Measurements from ENCODE around the gene FAM120A.

Gene FAM120A

DNA sequence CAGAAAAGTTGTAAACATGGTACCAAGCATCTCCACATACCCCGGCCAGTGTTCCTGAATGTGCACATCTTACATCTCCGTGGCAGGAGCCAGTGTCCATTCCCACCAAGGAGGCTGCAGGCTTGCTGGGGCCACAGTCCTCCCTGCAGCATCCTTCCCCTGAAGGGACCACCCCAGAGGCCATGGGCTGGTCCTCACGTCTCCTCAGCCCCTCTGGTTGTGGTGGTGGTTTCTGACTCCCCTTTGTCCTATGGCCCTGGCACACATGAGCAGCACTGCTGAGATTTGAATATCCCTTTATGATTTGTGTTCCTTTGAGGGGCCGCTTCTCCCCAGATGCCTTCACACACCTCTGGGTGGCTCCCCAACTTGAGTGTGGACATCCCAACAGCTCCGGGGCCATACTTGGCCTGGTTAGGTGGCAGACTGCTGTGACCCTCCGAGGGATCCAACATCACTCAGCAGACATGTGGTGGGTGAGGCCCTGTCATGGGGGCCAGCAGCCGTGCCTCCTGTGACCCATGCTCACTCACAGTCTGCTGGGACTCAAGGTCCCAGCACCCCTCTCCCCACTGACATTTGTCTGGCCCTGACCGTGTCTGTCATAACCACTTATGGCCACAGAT, 139.2 kb downstream of the FAM120A start:
- Histone ChIP-seq H3K79me2 (ENCODE audit: insufficient read depth, low read length) (peaks cover 83% of the 10 kb centered on the region), H2AFZ (ENCODE audit: low read length) (no peak overlapping the region), H4K20me1 (ENCODE audit: insufficient read depth, low read length, poor library complexity, severe bottlenecking) (peaks cover 12% of the 10 kb centered on the region), H3K4me3 (ENCODE audit: low read length, poor library complexity, severe bottlenecking) (no peak overlapping the region), H3F3A (ENCODE audit: low read depth) (no peaks in the 10 kb centered on the region), H3K27me3 (ENCODE audit: insufficient read depth, low read length, poor library complexity, severe bottlenecking) (no peaks in the 10 kb centered on the region), H3K9me3 (ENCODE audit: insufficient read depth, low read depth, low read length) (no peaks in the 10 kb centered on the region), H3K4me1 (ENCODE audit: insufficient read depth, low read length, poor library complexity, severe bottlenecking) (peaks cover 2% of the 10 kb centered on the region), H3K9ac (ENCODE audit: low read depth, low read length, poor library complexity, severe bottlenecking) (no peak overlapping the region), H3K9me2 (replicated peaks; ENCODE audit: low read depth, low read length) (no peaks in the 10 kb centered on the region), H3K4me2 (ENCODE audit: low read depth, low read length, poor library complexity, severe bottlenecking) (no peak overlapping the region), H3K36me3 (ENCODE audit: insufficient read depth, low read length) (no peaks in the 10 kb centered on the region)
- TF ChIP-seq EZH2phosphoT487 (IDR thresholded peaks at IDR 0.05; ENCODE audit: borderline replicate concordance): no peak
- TF ChIP-seq, protein P1, sequence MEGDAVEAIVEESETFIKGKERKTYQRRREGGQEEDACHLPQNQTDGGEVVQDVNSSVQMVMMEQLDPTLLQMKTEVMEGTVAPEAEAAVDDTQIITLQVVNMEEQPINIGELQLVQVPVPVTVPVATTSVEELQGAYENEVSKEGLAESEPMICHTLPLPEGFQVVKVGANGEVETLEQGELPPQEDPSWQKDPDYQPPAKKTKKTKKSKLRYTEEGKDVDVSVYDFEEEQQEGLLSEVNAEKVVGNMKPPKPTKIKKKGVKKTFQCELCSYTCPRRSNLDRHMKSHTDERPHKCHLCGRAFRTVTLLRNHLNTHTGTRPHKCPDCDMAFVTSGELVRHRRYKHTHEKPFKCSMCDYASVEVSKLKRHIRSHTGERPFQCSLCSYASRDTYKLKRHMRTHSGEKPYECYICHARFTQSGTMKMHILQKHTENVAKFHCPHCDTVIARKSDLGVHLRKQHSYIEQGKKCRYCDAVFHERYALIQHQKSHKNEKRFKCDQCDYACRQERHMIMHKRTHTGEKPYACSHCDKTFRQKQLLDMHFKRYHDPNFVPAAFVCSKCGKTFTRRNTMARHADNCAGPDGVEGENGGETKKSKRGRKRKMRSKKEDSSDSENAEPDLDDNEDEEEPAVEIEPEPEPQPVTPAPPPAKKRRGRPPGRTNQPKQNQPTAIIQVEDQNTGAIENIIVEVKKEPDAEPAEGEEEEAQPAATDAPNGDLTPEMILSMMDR (conservative IDR thresholded peaks at IDR 0.05; ENCODE audit: low read length): no peak

DNA sequence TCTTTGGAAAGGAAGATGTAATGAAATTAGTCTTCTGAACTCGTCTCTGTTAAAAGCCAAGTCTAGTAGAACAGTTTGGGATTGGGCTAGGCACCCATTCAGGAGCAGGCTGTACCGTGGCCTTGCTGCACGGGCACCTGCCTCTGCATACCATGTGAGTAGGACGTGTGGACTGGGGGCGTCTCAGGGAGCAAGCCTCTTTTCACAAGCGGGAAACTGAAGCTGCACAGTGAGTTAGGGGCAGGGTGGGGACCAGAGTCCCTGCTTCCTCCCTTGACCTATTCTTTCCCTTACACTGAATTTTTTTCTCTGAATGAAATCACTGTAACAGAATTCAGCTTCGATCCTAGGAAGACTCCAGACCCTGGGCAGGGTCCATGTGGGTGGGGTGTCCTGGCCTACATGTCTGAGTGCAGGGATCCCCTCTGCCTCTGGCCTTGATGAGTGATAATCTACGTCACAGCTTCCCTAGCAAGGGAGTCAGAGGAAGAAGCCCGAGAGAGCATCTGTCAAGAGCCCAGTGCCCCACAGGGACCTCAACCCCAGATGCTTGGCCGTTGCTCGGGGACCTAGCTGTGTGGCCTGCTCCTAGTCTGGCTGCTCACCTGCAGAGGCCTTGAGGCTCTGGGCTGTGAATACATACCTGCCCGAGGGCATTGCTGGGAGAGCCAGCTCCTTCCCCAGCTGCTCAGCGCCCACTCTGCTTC, 140.0 kb downstream of the FAM120A start:
- Histone ChIP-seq H3K4me1 (ENCODE audit: insufficient read depth, low read length, poor library complexity, severe bottlenecking) (peaks cover 2% of the 10 kb centered on the region), H3K79me2 (ENCODE audit: insufficient read depth, low read length) (peaks cover 83% of the 10 kb centered on the region; the same call in 1 of the 2 replicates), H3K9ac (ENCODE audit: low read depth, low read length, poor library complexity, severe bottlenecking) (no peak overlapping the region), H3K4me3 (ENCODE audit: low read length, poor library complexity, severe bottlenecking) (no peak overlapping the region), H3K27me3 (ENCODE audit: insufficient read depth, low read length, poor library complexity, severe bottlenecking) (no peaks in the 10 kb centered on the region), H2AFZ (ENCODE audit: low read length) (no peak overlapping the region), H3K9me2 (replicated peaks; ENCODE audit: low read depth, low read length) (no peaks in the 10 kb centered on the region), H3K9me3 (ENCODE audit: insufficient read depth, low read depth, low read length) (no peaks in the 10 kb centered on the region), H3K4me2 (ENCODE audit: low read depth, low read length, poor library complexity, severe bottlenecking) (no peak overlapping the region), H3K36me3 (ENCODE audit: insufficient read depth, low read length) (no peaks in the 10 kb centered on the region), H4K20me1 (ENCODE audit: insufficient read depth, low read length, poor library complexity, severe bottlenecking) (peaks cover 12% of the 10 kb centered on the region), H3F3A (ENCODE audit: low read depth) (no peaks in the 10 kb centered on the region)
- no peak for TF ChIP-seq EZH2phosphoT487 (IDR thresholded peaks at IDR 0.05; ENCODE audit: borderline replicate concordance)
- TF ChIP-seq, protein P1 (conservative IDR thresholded peaks at IDR 0.05; ENCODE audit: low read length): no peak

DNA sequence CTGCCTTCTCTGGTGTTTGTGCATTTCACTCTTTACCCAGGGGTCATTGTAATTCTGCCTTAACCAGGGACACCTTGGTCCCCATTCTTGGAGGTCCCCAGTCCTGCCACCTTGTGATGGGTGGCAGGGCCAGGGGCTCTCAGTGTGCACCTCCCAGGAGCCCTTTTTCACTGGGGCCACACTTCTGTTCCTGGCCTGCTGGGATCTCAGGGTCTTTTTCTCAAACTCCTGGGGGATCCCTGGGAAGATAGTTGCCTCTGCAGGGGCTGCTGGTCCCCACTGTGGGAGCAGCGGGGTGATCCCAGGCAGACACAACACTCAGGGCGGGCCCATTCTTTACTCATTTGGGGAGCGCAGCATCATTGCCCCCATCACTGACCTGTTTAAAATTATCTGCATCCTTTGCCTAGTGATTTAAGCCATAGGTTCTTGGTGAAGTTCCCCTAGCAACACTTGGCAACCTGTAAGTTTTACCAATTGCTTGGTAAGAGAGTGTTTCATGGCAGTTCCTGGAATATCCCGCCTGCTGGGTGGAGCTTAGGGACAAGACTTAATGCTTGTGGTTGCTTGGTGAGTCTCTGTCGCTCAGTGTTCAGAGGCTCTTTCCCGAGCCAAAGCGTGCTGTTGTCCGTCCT, 140.6 kb downstream of the FAM120A start:
- no peaks in the 10 kb centered on the region for H3K36me3 ChIP-seq (ENCODE audit: insufficient read depth, low read length)
- no peak overlapping the region for H3K4me2 ChIP-seq (ENCODE audit: low read depth, low read length, poor library complexity, severe bottlenecking)
- H3K9ac ChIP-seq (ENCODE audit: low read depth, low read length, poor library complexity, severe bottlenecking): no peak overlapping the region
- H3K9me3 ChIP-seq (ENCODE audit: insufficient read depth, low read depth, low read length): no peaks in the 10 kb centered on the region
- H4K20me1 ChIP-seq (ENCODE audit: insufficient read depth, low read length, poor library complexity, severe bottlenecking): peaks cover 12% of the 10 kb centered on the region
- H3F3A ChIP-seq (ENCODE audit: low read depth): no peaks in the 10 kb centered on the region
- TF ChIP-seq EZH2phosphoT487 (IDR thresholded peaks at IDR 0.05; ENCODE audit: borderline replicate concordance): no peak
- TF ChIP-seq, protein P1 (conservative IDR thresholded peaks at IDR 0.05; ENCODE audit: low read length): no peak
- peaks cover 78% of the 10 kb centered on the region; the same call in 1 of the 2 replicates for H3K79me2 ChIP-seq (ENCODE audit: insufficient read depth, low read length)
- H3K27me3 ChIP-seq (ENCODE audit: insufficient read depth, low read length, poor library complexity, severe bottlenecking): no peaks in the 10 kb centered on the region
- no peaks in the 10 kb centered on the region for H3K9me2 ChIP-seq (replicated peaks; ENCODE audit: low read depth, low read length)
- H2AFZ ChIP-seq (ENCODE audit: low read length): no peak overlapping the region
- no peak overlapping the region for H3K4me3 ChIP-seq (ENCODE audit: low read length, poor library complexity, severe bottlenecking)
- H3K4me1 ChIP-seq (ENCODE audit: insufficient read depth, low read length, poor library complexity, severe bottlenecking): peaks cover 2% of the 10 kb centered on the region
